Liver (tissue), 9 donors: Measurements from ENCODE around the gene ENPP3. TPM values are rescaled to one million over a fixed set of nuclear protein-coding genes. Genes with fewer than 3 reads are reported as not detected.

Experiments
- DNase-seq: peaks from one replicate; pipeline ENCODE4 v3.0.0-alpha.2; 2017; ENCODE audit warnings: low spot score
- H3K27ac ChIP-seq, 2 donors: one replicate each; pipeline ENCODE4 v1.7.0; 2013; ENCODE audit warnings: inconsistent platforms in 2 of 2, low read length in 2 of 2, control low read depth in 1 of 2, low read depth in 1 of 2, mild to moderate bottlenecking in 1 of 2
- H3K27me3 ChIP-seq, 4 donors: one replicate each; pipeline versions ENCODE4 v1.6.1 to v1.7.0; 2013; ENCODE audit warnings: low read length in 3 of 4, inconsistent platforms in 1 of 4, mild to moderate bottlenecking in 1 of 4, moderate library complexity in 1 of 4; ENCODE audit not compliant: control insufficient read depth in 4 of 4, insufficient read depth in 4 of 4
- H3K36me3 ChIP-seq, 4 donors: one replicate each; pipeline versions ENCODE4 v1.6.1 to v1.7.0; 2013; ENCODE audit warnings: low read length in 3 of 4, mild to moderate bottlenecking in 3 of 4, low read depth in 1 of 4, moderate library complexity in 1 of 4; ENCODE audit not compliant: control insufficient read depth in 4 of 4, insufficient read depth in 3 of 4
- H3K4me1 ChIP-seq, 4 donors: one replicate each; pipeline versions ENCODE4 v1.6.1 to v1.7.0; 2013; ENCODE audit warnings: low read length in 3 of 4, mild to moderate bottlenecking in 3 of 4, moderate library complexity in 1 of 4; ENCODE audit not compliant: control insufficient read depth in 4 of 4, insufficient read depth in 4 of 4
- H3K4me3 ChIP-seq, 3 donors: one replicate each; pipeline versions ENCODE4 v1.6.1 to v1.7.0; 2013; ENCODE audit warnings: low read length in 3 of 3, control low read depth in 1 of 3, low read depth in 1 of 3, mild to moderate bottlenecking in 1 of 3
- H3K9ac ChIP-seq, 2 donors: one replicate each; pipeline ENCODE4 v1.7.0; 2013; ENCODE audit warnings: low read length in 2 of 2, mild to moderate bottlenecking in 2 of 2, moderate library complexity in 2 of 2, control low read depth in 1 of 2, low read depth in 1 of 2
- H3K9me3 ChIP-seq, 4 donors: one replicate each; pipeline versions ENCODE4 v1.6.1 to v1.7.0; 2013; ENCODE audit warnings: low read length in 3 of 4; ENCODE audit not compliant: control insufficient read depth in 4 of 4
- ATF3 ChIP-seq: IDR thresholded peaks from 2 replicates; pipeline ENCODE4 v1.6.1; 2016; ENCODE audit warnings: antibody characterized with exemption
- CTCF ChIP-seq: fragments of 150-350 bp; IDR thresholded peaks from 2 replicates; pipeline ENCODE4 v1.5.1; 2017; ENCODE audit warnings: improper control_type of control experiment, low read depth, low read length; ENCODE audit not compliant: missing input control
- EGR1 ChIP-seq, 2 donors: IDR thresholded peaks; 2 replicates each; pipeline ENCODE4 v1.6.1; 2016 to 2018; ENCODE audit warnings: antibody characterized with exemption in 2 of 2, low read depth in 2 of 2
- FOXA1 ChIP-seq: IDR thresholded peaks from 2 replicates; pipeline ENCODE4 v1.6.1; 2016; ENCODE audit warnings: antibody characterized with exemption
- FOXA2 ChIP-seq: IDR thresholded peaks from 2 replicates; pipeline ENCODE4 v1.6.1; 2016; ENCODE audit warnings: antibody characterized with exemption
- GABPA ChIP-seq, 2 donors: IDR thresholded peaks in 1 of 2; conservative IDR thresholded peaks in 1 of 2; 2 replicates each; pipeline ENCODE4 v1.6.1; 2016; ENCODE audit warnings: antibody characterized with exemption in 2 of 2, mild to moderate bottlenecking in 1 of 2, moderate library complexity in 1 of 2
- HNF4A ChIP-seq, 2 donors: conservative IDR thresholded peaks; 2 replicates each; pipeline ENCODE4 v1.6.1; 2016; ENCODE audit warnings: antibody characterized with exemption in 2 of 2, mild to moderate bottlenecking in 2 of 2
- HNF4G ChIP-seq: IDR thresholded peaks from 2 replicates; pipeline ENCODE4 v1.6.1; 2016; ENCODE audit warnings: antibody characterized with exemption
- JUND ChIP-seq, 2 donors: IDR thresholded peaks; 2 replicates each; pipeline ENCODE4 v1.6.1; 2016; ENCODE audit warnings: antibody characterized with exemption in 2 of 2
- MAX ChIP-seq: IDR thresholded peaks from 2 replicates; pipeline ENCODE4 v1.6.1; 2016; ENCODE audit warnings: antibody characterized with exemption
- NR2F2 ChIP-seq: IDR thresholded peaks from 2 replicates; pipeline ENCODE4 v1.6.1; 2016; ENCODE audit warnings: antibody characterized with exemption
- RAD21 ChIP-seq, 2 donors: IDR thresholded peaks; 2 replicates each; pipeline ENCODE4 v1.6.1; 2016; ENCODE audit warnings: antibody characterized with exemption in 2 of 2, mild to moderate bottlenecking in 2 of 2
- REST ChIP-seq: IDR thresholded peaks from 2 replicates; pipeline ENCODE4 v1.6.1; 2016; ENCODE audit warnings: antibody characterized with exemption, mild to moderate bottlenecking
- RXRA ChIP-seq, 2 donors: IDR thresholded peaks; 2 replicates each; pipeline ENCODE4 v1.6.1; 2017 to 2018; ENCODE audit warnings: antibody characterized with exemption in 2 of 2, mild to moderate bottlenecking in 1 of 2
- SP1 ChIP-seq: IDR thresholded peaks from 2 replicates; pipeline ENCODE4 v1.6.1; 2018; ENCODE audit warnings: antibody characterized with exemption, mild to moderate bottlenecking
- TAF1 ChIP-seq: conservative IDR thresholded peaks from 2 replicates; pipeline ENCODE4 v1.6.1; 2016; ENCODE audit warnings: antibody characterized with exemption, mild to moderate bottlenecking
- YY1 ChIP-seq: IDR thresholded peaks from 2 replicates; pipeline ENCODE4 v1.6.1; 2016; ENCODE audit warnings: antibody characterized with exemption, mild to moderate bottlenecking
- ZBTB33 ChIP-seq: IDR thresholded peaks from 2 replicates; pipeline ENCODE4 v1.6.1; 2016; ENCODE audit warnings: antibody characterized with exemption
- WGBS: extraction: QIAGEN DNeasy Blood & Tissue Kit; methylation state at CpG from one replicate; pipeline ENCODE4 v1.1.7; 2013; 5-methylcytosine and 5-hydroxymethylcytosine counted together
- polyA plus RNA-seq, 2 donors: library from polyadenylated mRNA; stranded (reverse) in 1 of 2; unstranded in 1 of 2; fragments of 200-250 nt in 1 of 2; fragments of >200 nt in 1 of 2; fragmentation: Nextera tagmentation in 1 of 2; extraction: Ambion mirVana in 1 of 2; gene quantifications; one replicate each; pipeline versions ENCODE4 v1.2.1 to v1.2.3, GENCODE V29; 2013 to 2015
- total RNA-seq, 2 donors: library from RNA; depleted of rRNA; stranded (reverse); fragments of >200 nt; gene quantifications; one replicate each; pipeline ENCODE4 v1.2.3, GENCODE V29; 2014
- donor health status: healthy.
- donor health status: healthy.
- donor health status: healthy.
- donor health status: healthy.
- donor health status: healthy.

Gene ENPP3
- total and polyA plus RNA-seq, 4 donors: 0.51 to 6.1 (median 1.1) TPM

GRCh38 chr6:131754088-131754487 is 117.0 kb downstream of the ENPP3 start:
- H3K9ac ChIP-seq: no peak overlapping the region
- H3K27me3 ChIP-seq: no peaks in the 10 kb centered on the region
- no peak overlapping the region for H3K27ac ChIP-seq
- H3K9me3 ChIP-seq: no peaks in the 10 kb centered on the region
- H3K36me3 ChIP-seq: no peaks in the 10 kb centered on the region
- no peaks in the 10 kb centered on the region for H3K4me1 ChIP-seq
- TF ChIP-seq RAD21 (IDR thresholded peaks at IDR 0.05): no peak
- TF ChIP-seq TAF1: no peak
- no peak for TF ChIP-seq JUND (IDR thresholded peaks at IDR 0.05)
- TF ChIP-seq RXRA (IDR thresholded peaks at IDR 0.05): no peak
- TF ChIP-seq HNF4G: no peak
- no peak for TF ChIP-seq ATF3
- TF ChIP-seq MAX: no peak
- TF ChIP-seq EGR1 (IDR thresholded peaks at IDR 0.05; ENCODE audit: low read depth in 2 of 2): no peak
- TF ChIP-seq NR2F2: no peak
- no peak for TF ChIP-seq ZBTB33
- no peak for TF ChIP-seq GABPA (IDR thresholded peaks at IDR 0.05 in 1 of 2, conservative IDR thresholded peaks at IDR 0.05 in 1 of 2)
- TF ChIP-seq YY1: no peak
- no peak for TF ChIP-seq FOXA2
- TF ChIP-seq FOXA1: no peak
- TF ChIP-seq REST: no peak
- no peak for TF ChIP-seq HNF4A (conservative IDR thresholded peaks at IDR 0.05)
- no peak for TF ChIP-seq SP1
- no peak for TF ChIP-seq CTCF
- WGBS: 94% methylated on average over 1 of the region's 1 CpG
- no peak overlapping the region for H3K4me3 ChIP-seq
- DNase-seq: no peak
